ENCODE data around the gene ZDHHC8. TPM values are rescaled to one million over a fixed set of nuclear protein-coding genes. Genes with fewer than 3 reads are reported as not detected.

Gene ZDHHC8
- total RNA-seq, 1 experiment from 2014 or later: 89.3 TPM

DNA sequence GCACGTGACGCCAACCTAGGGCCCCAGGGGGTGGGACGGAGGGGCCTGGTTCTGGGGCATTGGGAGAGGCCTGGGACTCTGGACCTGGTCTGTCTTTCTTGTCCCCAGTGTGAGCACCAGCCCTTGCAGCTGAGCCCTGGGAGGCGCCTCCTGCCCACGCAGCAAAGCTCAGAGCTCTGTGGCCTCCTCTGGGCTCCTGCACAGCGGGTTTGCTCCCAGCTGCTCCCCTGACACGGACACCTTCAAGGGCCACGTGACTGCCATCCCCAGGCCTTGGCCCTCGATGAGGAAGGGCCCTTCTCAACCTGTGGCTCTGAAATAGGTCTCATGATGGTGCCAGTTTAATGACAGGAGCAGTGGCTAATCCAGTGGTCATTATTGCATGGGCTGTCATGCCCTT, 50.8 kb downstream of the ZDHHC8 start:
- ChIA-PET CTCF (no interaction called here), RAD21 (ENCODE audit: low non-redundant PET in 1 of 2, low total read pairs in 2 of 2, uncharacterized antibody in 2 of 2, unreplicated experiment in 2 of 2) (no interaction called here), POLR2A (no interaction called here)
- Histone ChIP-seq H3K27ac (ENCODE audit: low read depth, low read length) (no peak overlapping the region), H3K36me3 (ENCODE audit: control insufficient read depth in 1 of 2, insufficient read depth in 2 of 2, low read length in 2 of 2) (no peaks in the 10 kb centered on the region), H3K27me3 (ENCODE audit: insufficient read depth, low read length) (no peaks in the 10 kb centered on the region), H3K4me2 (ENCODE audit: low read length) (no peak overlapping the region), H2AFZ (ENCODE audit: low read depth, low read length, poor library complexity, severe bottlenecking) (no peak overlapping the region), H3K9ac (ENCODE audit: low read length) (no peak overlapping the region), H3K4me3 (replicated peaks in 1 of 2; ENCODE audit: low read depth in 1 of 2, low read length in 2 of 2) (no peak overlapping the region), H3K4me1 (ENCODE audit: control insufficient read depth in 1 of 2, insufficient read depth in 2 of 2, low read length in 2 of 2) (no peaks in the 10 kb centered on the region), H3K9me2 (ENCODE audit: insufficient read depth) (no peaks in the 10 kb centered on the region), H3K79me2 (ENCODE audit: insufficient read depth, low read length) (no peaks in the 10 kb centered on the region), H4K20me1 (ENCODE audit: insufficient read depth) (no peaks in the 10 kb centered on the region), H3K9me3 (ENCODE audit: control insufficient read depth in 1 of 2, insufficient read depth in 1 of 2, low read depth in 1 of 2, low read length in 2 of 2) (no peaks in the 10 kb centered on the region)
- ATAC-seq: no peak
- TF ChIP-seq YY1 (IDR thresholded peaks at IDR 0.05; ENCODE audit: extremely low read depth, insufficient replicate concordance, low read depth, low read length) (no peak), POLR2A (IDR thresholded peaks at IDR 0.05; ENCODE audit: borderline replicate concordance, extremely low read depth, insufficient read depth, insufficient read length) (no peak), RAD21 (IDR thresholded peaks at IDR 0.05; ENCODE audit: low read depth) (no peak), SIN3A (IDR thresholded peaks at IDR 0.05; ENCODE audit: low read depth) (no peak), EGR1 (IDR thresholded peaks at IDR 0.05; ENCODE audit: low read depth) (no peak), POLR2AphosphoS5 (IDR thresholded peaks at IDR 0.05; ENCODE audit: low read depth, low read length) (no peak), CBX3 (IDR thresholded peaks at IDR 0.05; ENCODE audit: low read depth) (no peak)
- TF ChIP-seq, protein P1, sequence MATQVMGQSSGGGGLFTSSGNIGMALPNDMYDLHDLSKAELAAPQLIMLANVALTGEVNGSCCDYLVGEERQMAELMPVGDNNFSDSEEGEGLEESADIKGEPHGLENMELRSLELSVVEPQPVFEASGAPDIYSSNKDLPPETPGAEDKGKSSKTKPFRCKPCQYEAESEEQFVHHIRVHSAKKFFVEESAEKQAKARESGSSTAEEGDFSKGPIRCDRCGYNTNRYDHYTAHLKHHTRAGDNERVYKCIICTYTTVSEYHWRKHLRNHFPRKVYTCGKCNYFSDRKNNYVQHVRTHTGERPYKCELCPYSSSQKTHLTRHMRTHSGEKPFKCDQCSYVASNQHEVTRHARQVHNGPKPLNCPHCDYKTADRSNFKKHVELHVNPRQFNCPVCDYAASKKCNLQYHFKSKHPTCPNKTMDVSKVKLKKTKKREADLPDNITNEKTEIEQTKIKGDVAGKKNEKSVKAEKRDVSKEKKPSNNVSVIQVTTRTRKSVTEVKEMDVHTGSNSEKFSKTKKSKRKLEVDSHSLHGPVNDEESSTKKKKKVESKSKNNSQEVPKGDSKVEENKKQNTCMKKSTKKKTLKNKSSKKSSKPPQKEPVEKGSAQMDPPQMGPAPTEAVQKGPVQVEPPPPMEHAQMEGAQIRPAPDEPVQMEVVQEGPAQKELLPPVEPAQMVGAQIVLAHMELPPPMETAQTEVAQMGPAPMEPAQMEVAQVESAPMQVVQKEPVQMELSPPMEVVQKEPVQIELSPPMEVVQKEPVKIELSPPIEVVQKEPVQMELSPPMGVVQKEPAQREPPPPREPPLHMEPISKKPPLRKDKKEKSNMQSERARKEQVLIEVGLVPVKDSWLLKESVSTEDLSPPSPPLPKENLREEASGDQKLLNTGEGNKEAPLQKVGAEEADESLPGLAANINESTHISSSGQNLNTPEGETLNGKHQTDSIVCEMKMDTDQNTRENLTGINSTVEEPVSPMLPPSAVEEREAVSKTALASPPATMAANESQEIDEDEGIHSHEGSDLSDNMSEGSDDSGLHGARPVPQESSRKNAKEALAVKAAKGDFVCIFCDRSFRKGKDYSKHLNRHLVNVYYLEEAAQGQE (IDR thresholded peaks at IDR 0.05; ENCODE audit: low read depth): no peak
- TF ChIP-seq, protein P2, sequence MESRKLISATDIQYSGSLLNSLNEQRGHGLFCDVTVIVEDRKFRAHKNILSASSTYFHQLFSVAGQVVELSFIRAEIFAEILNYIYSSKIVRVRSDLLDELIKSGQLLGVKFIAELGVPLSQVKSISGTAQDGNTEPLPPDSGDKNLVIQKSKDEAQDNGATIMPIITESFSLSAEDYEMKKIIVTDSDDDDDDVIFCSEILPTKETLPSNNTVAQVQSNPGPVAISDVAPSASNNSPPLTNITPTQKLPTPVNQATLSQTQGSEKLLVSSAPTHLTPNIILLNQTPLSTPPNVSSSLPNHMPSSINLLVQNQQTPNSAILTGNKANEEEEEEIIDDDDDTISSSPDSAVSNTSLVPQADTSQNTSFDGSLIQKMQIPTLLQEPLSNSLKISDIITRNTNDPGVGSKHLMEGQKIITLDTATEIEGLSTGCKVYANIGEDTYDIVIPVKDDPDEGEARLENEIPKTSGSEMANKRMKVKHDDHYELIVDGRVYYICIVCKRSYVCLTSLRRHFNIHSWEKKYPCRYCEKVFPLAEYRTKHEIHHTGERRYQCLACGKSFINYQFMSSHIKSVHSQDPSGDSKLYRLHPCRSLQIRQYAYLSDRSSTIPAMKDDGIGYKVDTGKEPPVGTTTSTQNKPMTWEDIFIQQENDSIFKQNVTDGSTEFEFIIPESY (IDR thresholded peaks at IDR 0.05; ENCODE audit: extremely low read depth, insufficient replicate concordance, low read length): no peak
- no peak for DNase-seq (ENCODE audit: low read depth, low spot score)
- BruUV-seq (replicated peaks): no TSS peak
- intact Hi-C loops (cut with micrococcal nuclease): no loop called here

Data from HCT116 (cell line).